HG02981 (cell line): Measurements from ENCODE around the gene CH25H.

Experiments used
- ATAC-seq: cut with Tn5 transposase; IDR thresholded peaks from one replicate; pipeline ENCODE4 v1.9.1; 2021; ENCODE audit warnings: mild to moderate bottlenecking, moderate library complexity; ENCODE audit not compliant: unreplicated experiment

CH25H gene

DNA sequence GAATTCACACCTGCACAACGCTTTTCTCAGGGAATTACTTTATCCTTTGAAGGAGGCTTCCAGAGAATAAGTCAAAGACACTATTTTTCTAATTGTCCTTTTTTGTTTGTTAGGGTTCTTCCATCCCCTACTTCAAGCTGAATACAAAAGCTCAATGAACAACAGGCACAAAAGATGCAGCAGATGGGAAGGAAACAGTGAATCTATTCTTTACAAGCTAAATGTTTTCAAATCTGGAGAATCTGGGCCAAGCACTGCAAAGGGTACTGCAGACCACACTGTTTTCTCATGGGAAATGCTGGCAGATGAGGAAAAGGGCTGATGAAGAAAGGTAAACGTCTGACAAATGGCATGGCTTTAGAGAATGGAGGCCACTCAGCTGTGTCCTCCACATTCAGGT is 25.9 kb upstream of the CH25H start:
- no peak for ATAC-seq

DNA sequence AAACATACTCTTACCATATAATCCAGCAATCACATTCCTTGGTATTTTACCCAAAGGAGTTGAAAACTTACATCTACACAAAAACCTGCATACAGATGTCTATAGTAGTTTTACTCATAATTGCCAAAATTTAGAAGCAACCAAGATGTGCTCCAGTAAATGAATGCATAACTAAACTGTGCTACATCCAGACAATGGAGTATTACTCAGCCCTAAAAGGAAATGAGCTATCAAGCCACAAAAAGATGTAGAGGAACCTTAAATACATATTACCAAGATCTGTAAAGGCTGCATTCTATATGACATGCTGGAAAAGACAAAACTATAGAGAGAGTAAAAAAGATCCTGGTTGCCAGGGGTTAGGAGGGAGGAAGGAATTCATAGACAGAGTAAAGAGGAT is 21.8 kb upstream of the CH25H start:
- no peak for ATAC-seq

DNA sequence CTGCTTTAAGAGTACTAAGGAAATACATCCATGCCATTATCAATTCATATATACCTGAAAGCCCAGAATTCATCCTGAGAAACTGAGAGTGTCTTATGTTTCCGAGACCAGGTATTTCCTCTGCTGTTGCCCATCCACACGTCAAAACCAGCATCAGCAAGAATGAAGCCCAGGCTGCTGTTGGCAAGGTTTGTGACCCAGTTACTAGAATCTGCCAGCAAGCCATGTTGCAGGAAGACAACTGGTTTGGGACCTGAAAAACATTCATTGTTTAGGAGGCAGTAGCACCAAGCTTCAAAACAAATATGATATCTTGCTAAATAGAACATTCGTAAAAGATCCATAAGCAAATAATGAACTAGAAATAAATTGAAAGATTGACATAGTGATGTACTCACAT is 21.0 kb upstream of the CH25H start:
- ATAC-seq, result no peak

DNA sequence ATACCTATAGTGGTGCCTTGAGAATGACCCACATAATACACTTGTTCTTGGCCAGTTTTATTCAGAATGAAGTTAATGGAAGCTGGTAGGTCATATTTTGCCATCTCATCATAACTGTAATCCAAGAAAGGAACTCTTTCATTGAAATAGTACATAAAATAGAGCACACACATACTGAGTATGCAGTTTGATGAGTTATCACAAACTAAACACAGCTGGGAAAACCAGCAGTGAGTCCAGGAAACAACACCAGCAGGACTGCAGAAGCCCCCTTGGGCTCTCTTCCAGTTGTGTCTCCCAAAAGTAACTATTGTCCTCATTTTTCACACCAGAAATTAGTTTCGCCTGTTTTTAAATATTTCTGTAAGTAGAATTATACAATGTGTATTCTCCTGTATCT is 19.8 kb upstream of the CH25H start:
- no peak for ATAC-seq

DNA sequence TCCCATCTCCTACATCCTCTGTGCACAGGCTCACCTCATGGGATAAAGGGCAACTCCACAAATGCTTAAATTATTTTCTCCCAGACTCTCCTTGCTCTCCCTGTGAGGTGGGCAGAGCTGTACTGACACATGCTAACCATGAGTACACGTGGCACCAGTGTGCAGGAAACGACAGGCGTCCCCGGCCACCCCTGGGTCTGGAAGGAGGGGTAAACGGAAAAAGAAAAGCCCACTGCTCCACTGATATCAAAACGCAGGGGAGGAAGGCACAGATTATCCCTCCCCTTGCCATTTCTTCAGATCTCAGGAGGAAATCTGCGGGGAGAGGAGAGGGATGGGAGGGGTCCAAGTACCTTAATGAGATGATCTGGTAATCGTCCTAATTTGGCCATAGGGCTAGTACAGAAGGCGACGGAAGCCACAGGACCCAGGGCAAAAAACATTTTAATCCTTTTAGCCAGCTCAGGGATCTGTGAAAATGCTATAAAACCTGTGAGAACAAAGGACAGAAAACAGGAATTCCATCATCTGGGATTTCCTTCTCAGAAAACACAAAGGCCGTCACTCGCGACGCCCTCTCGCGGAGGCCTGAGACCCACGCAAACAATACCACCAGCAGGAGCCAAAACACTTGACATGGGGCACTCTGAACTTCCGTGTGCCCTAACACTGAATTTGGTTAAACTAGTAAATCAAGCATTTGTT is 17.8 kb upstream of the CH25H start:
- no peak for ATAC-seq

DNA sequence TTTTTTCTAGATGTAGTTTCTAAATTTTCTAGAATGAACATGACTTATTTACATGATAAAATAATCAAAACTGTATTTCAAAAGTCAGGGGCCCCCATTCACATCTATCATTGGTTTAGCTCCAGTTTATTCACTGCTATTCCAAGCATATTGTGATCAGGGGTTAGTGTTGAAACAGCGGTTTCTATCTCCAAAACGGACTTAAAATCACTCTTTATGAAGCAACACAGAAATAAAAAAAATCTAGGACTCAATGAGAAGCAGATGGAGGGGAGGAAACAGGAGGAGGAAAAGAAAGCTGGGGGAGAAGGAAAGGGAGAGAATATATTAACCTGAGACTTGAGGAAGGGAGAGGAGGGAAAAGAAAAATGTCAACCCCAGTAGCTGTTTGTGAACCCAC is 14.8 kb upstream of the CH25H start:
- ATAC-seq, result no peak

DNA sequence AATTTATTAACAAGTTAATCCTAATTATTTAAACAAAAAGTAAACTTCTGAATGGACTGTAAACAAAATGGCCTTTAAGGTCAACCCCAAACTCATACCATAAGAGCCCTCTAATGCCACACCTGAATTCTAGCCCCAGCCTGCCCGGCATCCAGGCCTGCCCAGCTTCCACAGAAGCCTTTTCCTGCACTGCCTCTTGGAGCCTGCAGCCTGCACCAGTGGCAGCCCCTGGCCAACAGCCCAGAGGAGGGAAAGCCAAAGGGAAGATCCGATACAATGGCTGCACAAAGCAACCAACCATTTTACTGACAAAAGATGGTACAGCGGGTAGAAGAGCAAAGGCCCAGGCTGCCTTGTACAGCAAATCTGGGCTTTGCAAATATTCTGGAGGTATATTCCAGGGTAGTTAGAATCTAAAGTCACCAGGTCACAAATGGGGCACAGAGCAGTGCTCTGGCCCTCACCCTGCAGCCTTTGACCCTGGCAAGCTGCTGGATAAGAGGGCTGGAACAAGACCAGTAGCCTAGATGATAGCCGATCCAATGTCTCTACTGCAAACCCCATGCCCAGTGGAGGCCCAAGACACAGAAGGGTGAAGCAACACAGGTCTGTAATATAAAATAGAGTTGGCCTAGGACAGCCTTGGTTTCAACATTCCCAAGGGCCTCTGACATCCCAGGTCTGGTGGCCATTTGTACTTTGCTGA is 12.5 kb upstream of the CH25H start:
- no peak for ATAC-seq

DNA sequence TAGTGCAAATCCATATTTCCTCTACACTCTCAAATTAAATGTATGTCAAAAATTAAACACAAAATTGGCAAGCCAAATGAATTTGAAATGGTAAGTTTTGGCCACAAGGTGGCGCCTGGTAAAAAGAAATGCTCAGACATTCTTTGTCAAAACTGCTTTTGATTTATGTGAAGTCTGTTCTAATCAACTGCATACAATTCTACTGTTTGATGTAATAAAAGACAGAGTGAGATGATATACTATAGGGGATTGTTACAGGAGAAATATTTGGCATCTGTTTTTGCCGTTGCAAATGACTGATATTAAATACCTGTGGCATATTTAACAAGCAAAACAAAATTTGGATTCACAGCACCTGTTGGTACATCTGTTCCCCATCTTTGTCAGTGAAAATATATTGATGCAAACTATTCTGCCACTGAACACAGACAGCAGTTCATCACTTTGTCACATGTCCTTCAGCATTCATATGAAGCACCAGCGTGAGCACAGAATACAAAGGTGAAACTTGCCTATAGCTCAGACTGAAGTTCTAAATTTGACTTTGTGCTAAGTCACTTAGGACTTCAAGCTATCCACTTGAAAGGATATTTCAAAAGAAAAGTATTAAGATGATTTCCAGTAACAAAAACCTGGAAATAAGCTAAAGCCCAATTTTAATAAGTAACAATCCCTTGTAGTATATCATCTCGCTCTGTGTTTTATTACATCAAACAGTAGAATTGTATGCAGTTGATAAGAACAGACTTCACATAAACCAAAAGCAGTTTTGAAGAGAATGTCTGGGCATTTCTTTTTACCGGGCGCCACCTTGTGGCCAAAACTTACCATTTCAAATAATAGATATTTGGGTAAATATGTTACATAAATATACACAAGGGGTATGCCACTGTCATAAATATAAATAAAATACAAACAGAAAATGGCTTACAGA is 10.2 kb upstream of the CH25H start:
- no peak for ATAC-seq

DNA sequence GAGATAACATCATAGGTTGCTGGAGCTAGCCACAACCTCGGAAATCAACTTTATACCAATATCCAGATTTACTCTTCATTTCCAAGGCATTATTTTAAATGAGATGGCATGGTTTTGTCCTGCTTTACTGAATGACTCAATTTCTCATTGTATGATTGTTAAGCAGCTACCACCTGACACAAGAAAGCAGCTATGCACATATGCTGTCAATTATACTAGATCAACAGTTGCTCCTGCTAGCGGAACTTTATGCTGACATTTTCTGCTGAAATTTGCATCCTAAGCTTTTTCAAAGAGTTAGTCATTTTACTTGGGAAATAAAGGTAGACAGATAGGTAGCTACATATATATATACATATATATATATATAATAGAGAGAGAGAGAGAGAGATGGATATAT is 8.9 kb upstream of the CH25H start:
- no peak for ATAC-seq

DNA sequence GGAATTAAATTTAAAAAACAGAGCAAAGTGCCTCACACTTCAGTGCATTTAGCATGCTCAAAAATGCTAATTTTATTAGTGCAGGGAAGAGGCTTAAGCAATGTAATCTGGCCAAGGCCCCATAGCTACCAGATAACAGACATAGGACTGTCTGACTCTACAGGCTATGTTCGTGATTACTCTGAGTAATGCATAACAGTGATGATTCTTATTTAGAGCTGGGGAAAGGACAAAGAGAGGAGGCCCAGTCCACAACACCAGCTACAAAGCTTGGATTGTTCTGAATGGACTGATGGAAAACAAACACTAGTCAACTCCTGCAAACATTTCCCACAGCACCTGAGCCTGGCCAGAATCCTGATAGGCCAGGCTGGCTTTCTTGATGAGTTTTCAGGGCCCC is 8.4 kb upstream of the CH25H start:
- ATAC-seq, result no peak

DNA sequence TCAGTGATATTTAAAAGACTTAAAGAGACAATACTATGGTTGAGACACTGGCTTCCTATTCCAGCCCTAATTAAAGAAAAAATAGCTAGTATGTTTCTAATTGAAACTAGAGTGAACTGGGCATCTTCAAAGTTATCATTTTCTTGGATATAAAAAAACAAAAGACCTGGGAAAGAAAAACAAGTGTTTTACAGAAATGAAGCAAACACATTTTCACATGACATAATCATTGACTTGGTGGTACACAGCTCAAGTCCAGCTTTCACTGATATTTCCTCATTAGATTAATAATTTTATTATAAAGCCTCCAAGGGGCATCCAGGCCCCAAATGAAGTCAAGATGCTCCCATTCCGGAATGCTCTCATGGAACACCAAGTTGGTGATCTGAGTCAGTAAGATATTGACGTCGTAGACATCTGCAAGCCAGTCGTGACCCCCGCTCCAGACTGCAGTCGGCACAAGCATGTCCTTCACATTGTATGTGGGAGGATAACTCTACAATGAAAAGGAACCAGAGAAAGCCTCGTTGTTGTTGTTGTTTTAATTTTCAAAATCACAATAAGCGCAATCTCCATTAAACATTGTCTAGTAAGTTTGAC is 7.5 kb upstream of the CH25H start:
- no peak for ATAC-seq

DNA sequence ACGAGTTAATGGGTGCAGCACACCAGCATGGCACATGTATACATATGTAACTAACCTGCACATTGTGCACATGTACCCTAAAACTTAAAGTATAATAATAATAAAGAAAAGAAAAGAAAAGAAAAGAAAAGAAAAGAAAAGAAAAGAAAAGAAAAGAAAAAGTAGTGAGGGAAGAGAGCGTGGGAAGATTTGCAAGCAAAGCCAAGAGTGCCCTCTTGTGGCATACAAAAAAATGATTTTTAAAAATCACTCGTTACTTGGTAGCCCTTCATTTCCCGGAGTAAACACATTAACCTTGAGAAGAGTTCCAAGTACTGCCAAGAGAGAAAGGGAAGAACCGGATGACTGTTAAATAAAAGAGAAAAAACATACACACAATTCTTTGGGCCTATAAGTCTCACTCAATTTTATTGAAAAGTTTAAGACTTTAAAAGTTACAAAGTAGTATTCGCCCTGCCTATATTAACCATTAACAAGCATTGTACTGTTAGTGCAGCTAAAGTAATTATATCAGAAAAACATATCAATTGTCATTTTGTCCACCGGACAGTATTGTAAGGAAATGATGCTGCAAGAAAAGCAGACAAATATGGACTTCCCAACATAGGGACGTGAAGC is 6.2 kb upstream of the CH25H start:
- no peak for ATAC-seq

DNA sequence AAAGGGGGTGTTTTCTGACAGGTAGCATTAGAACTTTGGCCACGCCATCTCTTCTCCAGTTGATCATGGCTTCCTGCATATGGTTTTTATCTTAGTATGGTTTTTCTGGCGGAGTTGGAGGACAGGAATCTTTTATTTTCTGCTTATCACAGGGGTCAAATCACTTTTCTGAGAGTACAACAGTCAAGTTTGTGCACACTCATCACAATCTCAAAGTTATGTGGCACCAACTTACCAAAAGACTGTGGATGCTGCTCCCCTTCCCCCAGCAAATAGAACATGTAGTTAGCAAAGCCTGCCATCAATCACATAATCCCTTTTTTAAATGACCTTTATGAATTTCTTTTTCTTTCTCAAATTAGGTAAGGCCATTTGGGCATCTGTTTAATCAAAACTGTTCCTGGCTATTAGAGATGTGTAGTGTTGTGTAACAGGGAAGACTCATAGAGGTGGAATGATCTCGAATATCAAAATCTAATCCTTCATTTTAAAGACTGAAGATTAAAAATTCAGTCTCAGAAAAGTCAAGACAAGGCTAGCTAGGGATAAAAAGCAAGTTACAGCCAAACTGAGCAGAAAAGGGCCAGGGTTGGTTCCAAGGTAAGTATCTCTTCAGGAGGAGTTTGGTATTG is 3.8 kb upstream of the CH25H start:
- ATAC-seq, result no peak

DNA sequence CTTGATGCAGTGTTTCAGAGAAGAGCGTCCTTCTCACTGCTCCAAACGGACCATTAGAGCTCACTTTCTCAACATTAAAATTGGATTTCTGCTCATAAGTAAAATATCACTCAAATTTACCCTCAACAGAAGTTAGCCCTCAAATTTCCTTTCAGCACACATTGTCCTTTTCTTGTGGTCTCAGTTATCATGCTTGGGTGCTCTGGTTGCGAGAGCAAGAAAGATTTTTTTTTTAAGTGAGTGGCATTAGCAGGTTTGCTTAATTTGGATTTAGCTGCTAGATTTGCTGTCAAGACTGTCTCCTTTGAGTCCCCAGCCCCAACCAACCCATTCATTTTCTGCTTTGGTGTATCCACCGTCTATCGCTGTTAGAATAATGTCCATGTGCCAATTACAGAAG is 2.6 kb upstream of the CH25H start:
- no peak for ATAC-seq

DNA sequence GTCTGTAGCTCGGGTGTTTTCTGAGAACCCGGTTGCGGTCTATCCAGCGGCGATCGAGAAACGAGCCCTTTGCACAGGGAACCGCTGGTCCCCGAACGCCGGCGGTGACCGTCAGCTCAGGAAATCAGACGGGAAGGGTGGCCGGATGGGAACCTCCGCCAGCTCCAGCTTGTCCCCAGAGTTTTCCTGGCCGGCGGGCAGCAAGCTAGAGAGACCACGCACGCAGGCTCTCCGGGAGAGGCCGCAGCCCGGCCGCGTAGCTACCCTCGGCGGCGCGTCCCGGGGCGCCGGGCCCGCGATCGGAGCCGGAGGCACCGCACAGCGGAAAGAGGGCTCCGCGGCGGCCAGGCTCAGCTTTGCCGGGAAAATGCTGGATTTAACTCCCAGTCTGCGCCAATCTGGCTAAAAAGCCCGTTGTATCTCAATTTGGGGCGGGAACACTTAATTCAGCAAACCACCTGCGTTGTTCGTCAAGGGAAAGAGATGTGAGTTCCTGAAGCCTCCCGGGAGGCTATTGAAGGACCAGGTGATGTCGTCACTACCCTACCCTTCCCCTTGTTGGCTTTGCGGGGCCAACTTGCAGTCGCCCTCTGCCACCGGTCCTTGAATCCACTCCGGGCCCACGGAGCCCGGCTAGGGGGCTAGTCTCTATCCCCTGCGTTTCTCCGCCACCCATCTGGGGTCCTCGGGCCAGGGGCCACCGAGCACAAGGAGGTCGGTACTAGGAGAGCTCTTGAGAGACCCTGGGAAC is 859 bp upstream of the CH25H start:
- ATAC-seq, result no peak

DNA sequence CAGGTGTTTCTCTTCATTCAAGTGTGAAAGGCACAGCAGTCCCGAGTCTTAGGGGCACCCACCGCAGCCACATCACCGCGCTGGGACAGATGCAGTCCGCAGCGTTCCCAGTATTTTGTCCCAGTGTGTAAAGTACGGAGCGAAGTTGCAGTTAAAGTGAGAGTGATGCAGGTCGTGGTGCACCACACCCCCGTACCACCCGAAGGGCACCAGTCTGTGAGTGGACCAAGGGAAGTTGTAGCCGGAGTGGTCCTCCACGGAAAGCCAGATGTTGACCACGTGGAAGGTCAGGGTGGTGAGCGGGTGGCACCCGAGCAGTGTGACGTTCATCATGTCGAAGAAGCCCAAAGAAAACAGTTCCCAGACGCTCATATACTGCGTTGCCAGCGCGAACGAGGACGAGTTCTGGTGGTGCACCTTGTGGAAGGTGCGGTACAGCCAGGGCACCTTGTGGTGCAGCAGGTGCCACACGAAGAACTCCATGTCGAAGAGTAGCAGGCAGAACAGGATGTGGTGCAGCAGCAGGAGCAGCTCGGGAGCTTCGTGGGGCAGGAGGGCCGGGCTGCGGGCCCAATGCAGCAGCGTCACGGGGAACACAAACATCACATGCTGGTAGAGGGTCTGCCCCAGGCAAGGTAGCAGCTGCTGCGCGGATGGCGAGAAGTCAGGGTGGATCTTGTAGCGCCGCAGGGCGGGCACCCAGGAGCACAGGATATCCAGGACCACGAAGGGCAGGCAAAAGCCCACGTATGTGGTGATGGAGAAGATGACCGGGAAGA is 526 bp downstream of the CH25H start:
- no peak for ATAC-seq

DNA sequence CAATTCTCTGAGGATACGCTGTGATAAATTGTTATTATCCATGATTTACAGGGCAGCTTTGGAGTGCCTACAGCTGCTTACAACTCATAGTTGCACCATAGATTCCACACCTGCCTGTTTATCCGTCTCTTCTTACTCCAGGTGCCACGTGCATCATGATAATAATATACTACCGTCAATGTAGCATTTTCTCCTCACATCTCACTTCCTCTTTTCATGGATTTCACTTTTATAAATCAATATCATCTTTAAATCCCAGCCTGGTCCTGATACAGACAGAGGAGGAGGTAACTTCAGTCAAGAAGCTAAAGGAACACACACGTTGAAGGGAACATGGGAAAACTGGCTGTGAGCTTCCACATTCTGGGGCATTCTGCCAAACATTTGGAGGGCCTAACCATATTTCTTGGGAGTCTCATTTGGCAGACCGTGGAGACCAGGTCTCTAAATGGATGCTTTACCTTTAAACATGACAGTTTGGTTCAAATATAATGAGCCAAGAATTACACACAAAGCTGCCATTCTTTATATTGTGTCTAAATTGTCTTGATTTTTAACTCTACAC is 2.4 kb downstream of the CH25H start:
- no peak for ATAC-seq

DNA sequence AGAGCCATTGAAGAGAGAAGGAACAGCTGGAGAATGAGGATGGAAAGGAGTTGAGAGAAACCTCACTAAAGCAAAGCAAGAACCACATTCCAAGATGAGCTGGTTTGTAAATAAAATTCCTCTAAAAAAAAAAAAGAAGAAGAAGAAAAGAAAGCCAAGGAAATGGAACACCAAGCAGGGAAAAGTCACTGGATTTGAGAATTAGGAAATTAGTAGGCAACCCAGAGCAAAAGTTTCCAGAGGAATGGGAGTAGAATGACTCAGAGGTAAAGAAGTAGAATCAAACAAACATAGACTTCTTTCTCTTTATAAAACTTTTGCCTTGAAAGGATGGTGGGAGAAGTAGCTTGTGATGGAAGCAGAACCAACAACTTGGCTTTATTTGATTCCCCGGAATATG is 3.9 kb downstream of the CH25H start:
- no peak for ATAC-seq

DNA sequence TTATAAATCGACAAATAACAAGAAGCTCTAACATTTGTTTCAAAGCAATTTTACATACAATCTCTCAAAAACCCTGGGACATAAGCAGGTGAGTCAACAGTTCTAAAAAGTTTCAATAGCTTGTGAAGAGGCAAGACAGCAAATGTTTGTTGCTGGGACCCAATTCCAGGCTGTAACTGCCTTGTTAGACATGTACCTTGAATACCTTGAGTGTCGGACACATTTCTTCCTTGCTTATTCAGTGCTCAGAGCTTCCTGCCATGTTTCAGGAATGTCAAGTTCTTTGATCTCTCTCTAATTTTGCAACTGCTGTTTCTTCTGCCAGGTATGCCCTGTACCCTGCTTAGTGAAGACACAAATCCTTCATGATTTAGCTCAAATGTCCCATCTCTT is 5.1 kb downstream of the CH25H start:
- no peak for ATAC-seq
